Measurements from ENCODE around the gene MAGI2.
"Not testable (repeated sequence)": the region's sequence is repeated elsewhere in the genome, so short reads cannot be mapped to it uniquely, and the experiment has no call there.

The MAGI2 gene

DNA sequence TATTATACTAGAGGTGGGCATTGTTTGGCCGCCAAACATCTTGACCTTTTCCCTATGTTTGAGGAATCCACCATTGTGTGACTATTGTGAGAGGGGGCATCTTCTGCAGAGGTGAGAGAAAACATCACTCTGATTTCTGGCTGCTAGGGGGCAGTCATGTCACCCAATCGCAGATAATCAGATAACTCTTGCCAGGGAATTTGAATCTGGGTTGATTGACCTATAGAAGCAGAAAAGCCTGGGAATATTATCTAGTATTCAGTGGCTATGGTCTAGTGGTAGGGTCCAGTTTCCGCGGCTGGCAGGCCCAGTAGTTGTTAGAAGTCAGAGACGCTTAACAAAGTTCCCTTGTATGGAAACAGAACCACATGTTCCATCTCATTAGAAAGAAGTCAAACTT lies 846.4 kb downstream of the MAGI2 start:
- no peak for FAIRE-seq

DNA sequence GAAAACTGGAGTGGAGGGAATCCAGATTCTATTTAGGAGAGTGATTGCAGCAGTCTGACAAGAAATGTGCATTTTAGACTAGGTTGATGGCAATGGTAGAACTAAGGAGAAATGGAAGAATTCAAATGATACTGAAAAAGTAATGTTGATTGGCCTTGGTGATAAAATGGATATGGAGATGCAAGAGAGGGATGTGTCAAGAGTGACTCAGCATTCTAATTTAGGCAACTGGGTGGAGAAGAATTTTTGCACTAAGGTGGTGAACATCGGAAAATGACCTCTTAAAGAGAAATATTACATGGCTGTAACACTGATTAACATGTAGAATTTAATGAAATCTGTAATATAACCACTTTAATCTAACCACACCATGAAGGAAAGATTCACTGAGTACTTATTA lies 848.3 kb downstream of the MAGI2 start:
- no peak for FAIRE-seq

DNA sequence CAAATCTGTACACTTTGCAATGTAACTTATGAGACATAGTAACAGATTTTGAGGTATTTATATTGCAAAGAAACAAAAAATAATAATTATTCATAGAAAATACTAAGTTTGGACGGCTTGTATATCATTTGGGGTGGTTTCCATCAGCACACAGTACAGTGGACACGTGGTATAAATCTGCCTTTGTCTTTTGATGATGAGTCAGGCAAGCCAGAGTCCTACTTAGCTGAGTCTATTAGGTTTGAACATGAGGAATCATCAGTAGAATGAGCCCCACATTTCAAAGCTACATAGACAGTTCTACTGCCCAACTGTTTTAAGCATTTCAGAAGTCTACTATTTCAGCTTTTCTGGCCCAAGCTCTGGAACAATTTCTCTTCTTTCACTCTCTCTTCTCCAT lies 851.7 kb downstream of the MAGI2 start:
- no peak for FAIRE-seq

DNA sequence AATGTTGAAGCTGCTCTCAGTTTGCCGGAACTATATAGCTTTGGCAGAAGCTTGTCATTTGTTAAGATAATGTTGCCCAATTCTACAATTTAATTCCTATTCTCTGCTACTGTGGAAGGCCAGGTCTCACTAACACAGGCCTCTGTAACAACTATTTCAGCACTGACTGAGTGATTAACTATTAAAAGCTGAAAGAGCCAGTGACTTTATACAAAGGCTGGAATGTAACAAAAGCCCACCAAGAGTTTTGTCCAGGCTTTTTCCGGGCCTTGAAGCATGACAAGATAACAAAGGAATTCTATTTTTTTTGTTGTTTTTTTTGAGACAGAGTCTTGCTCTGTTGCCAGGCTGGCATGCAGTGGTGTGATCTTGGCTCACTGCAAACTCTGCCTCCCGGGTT lies 859.3 kb downstream of the MAGI2 start:
- no peak for FAIRE-seq

DNA sequence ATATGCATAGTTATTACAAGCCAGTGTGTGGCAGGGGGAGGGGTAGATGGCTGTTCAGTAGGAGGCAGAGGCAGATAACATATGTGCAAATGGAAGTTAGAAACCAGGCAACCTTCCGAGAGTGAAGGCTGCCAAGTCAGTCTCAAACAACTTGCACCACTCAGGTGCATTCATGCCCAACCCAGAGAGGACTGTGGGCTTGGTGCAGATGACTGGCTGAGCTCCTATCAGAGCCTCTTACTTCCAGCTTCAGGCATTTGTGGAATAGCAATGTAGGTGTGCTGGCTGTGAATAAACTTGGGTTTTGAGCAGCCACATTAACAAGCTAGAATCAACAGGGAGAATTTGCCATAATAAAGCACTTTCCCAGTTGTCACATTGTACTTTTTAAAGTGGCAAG lies 865.1 kb downstream of the MAGI2 start:
- FAIRE-seq: no peak

DNA sequence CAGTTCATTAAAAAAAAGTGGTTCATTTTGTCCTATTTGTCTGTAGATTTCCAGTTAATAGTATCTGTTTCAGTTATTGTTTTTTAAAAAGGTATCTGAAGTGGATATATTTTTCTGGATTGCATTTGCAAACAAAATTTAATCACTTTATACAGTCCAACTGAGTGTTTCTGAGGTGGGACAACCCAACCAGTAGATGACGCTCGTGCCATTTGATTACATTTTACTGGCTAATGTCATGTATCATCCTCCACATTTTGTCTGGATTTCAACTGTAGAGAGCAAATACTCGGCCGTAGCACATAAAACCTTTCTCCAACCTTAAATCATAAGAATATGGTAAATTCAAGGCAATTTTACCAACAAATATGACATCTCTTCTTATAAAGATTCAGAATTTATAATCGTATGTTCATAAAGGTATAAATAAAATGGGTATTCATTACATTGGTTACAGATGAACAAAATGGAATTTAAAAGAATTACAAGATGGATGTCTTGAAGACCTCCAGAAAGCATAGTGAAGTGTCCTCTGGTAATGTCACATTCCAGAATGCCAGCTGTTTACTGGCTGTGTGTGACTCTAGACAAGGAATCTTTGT lies 865.9 kb downstream of the MAGI2 start:
- no peak for FAIRE-seq

DNA sequence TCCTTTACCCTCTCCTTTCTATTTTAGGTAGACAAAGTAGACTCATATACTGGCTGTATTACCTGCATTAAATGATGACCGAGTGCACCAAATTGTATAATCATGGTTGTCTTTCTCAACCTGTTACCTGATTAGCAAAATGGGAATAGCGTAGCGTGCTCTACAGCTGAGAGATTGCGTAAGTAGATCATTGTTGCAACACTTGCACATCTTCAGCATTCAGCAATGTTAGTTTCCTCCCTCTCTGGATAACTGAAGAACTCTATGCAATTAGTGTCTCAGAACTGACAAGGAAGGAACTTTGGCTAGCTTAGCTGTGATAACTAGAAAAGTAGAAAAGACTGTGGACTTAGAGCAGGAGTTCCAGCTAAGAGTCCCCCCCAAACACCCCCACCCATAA lies 867.5 kb downstream of the MAGI2 start:
- FAIRE-seq: no peak

DNA sequence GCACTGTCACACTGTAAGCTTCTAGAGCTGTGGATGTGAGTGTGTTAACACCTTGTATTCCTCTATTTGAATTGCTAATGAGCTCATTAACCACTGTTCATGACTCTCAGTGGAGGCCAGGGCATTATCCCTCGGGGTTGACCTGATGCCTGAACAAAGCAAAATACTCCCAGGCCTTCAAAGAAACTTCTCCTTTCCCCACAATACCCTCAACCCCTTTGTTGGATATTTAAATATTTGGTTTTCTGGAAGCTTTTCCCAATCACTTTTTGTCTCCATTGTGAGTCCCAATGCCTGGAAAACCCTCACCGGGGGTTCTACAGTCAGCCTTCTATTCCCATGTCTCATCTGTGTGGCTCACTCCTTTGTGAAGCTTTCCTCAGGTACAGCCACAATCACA lies 874.8 kb downstream of the MAGI2 start:
- FAIRE-seq: no peak

DNA sequence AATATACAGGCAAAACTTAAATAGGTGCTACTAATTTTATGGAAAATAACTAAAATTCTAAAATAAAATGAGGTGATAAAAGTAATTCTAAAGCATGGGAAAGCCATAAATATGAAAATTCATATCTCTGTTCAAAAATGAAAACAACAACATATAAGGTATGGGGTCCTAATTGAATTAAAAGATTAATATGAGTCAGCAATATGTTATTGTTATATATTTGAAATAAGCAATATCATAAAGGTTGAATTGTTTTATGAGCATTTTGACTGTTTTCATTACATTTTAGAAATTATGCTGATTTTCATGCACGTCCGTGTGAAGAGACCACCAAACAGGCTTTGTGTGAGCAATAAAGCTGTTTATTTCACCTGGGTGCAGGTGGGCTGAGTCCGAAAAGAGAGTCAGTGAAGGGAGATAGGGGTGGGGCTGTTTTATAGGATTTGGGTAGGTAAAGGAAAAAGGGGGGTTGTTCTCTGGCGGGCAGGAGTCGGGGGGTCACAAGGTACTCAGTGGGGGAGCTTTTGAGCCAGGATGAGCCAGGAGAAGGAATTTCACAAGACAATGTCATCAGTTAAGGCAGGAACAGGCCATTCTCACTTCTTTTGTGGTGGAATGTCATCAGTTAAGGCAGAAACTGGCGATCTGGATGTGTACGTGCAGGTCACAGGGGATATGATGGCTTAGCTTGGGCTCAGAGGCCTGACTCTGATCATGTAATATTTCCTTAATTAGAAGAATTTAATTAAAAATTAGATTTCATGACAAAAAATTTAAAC lies 876.1 kb downstream of the MAGI2 start:
- FAIRE-seq: not testable (repeated sequence)

DNA sequence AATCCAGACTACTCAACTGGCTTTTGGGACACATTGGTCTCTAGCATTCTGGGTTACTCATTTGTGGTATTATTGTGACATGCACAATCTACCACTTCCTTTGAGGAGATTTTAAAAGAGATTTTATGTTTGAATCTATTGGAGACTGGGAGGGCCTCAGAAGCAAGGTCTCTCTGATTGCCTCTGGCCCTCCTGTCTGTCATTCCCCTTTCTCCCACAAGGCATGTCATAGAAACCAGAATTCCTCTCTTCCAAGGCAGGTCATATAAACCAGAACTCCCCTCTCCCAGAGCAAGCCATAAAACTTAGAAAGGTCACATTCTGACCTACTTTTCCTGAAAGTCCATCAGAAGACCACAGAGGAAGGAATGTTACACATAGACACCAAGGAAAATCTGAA lies 877.2 kb downstream of the MAGI2 start:
- no peak for FAIRE-seq

DNA sequence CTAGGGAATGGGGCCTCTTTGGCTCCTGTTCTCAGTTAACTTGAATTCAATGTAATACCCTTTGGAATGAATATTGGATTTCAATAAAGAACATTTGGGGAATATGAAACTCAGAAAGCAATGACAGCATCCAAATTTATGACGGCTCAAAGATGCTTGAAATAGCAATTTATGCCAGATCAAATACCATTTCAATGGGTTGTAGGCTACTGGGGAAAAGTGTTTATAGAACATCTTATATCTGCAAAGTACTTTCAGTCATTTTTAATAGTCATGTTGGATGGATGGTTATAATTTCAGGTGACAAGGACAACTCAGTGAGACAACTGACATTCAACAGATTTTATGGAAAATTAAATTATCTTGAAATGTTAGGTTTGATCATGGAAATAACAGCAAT lies 882.2 kb downstream of the MAGI2 start:
- no peak for FAIRE-seq

DNA sequence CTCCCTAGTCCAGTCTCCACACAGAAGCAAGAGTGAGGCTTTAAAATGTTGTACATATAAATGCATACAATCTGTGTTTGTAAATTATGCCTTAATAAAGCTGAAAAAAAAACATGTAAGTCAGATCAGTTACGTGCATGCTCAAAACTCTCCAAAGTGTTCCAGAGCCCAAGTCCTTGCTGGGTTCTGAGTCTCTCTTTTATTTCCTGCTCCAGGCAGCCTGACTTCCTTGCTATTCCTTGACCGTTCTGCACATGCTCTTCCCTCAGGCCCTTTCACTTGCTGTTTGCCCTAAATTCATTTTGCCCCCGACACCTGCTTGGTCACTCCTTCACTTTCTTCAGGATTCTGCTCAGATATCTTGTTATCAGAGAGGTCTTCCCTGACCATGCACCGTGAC lies 884.8 kb downstream of the MAGI2 start:
- no peak for FAIRE-seq

DNA sequence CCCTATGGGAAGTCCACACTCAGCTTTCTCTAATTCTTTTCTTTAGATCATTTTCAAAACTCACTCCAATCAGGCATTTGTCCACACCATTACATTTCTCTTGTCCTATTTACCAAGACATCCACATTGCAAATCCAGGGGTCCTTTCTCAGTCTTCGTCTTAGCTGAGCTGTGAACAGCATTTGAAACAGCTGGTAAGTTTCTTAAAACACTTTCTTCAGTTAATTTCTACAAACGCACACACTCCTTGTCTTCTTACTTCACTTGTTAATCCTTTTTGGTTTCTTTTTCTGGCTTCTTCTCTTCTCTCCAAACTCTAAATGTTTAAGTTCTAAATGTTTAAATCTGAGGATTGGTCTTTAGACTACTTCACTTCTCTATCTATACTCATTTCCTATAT lies 885.6 kb downstream of the MAGI2 start:
- no peak for FAIRE-seq

DNA sequence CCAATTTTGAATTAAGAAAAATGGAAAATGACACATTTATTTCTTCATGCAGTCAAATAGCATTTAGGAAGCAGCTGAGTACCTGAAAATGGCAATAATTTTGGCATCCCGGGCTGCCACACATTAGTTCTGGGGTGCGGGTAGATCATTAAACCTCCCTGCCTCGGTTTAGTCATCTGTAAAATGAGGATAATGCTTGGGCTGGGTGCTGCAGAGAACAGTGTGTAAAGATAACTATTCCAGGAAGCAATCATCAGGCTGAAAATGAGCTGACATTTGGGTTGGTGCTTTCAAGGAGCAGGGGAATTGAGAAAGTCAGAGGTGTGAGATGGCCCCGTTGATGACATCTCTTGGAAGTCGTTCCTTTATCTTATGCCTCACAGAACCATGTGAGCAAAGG lies 887.7 kb downstream of the MAGI2 start:
- no peak for FAIRE-seq

DNA sequence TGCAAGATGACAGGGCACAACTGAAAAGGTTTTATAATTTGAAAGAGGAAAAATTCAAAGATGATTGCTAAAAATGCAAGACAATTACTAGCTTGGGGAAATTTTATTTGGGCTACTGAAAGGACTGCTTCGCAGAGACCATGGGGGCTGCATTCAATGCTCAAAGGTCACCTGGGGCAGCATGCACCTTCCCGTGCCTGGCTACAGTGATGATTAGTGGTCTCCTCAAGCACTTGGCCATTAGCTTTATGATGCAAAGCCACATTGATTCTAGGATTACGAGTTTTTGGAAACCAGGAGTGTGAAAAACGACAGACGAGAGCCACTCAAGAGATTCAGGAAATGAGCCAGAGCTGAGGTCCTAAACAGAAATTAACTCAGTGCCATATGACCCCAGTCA lies 890.3 kb downstream of the MAGI2 start:
- no peak for FAIRE-seq

DNA sequence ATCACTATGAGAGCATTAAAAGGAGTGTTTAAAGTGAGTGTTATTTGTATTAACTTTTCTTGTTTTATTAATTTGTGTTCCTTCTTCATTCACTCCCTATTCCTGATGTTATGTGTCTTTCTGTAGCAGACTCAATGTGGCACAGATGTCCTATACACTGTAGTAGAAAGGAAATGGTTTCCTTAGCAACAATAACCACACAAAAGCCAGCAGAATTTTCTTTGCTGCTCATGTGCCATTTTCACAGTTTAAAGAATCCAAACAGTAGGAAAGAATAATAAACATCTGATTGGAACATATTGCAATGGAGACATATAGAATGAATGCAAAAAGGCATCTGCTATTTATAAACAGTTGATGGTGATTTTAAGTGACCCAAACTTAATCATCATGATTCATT lies 891.3 kb downstream of the MAGI2 start:
- no peak for FAIRE-seq

DNA sequence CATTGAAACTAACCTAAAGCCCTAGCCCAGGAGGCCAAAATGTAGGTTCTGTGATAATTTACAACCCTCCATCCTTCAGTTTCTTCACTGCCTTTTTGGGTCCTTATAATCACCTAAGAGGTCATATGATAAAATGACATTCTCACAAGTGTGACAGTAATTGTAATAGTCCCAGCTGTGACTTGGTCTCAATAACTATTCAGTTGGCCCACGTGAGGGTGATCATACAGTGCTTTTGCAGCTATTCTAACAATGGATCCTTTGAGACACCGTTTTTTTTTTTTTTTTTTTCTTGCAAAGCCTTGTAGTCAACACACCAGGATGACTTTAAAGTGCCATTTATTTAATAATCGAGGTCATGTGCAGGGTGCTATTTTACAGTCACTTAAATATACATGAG lies 894.9 kb downstream of the MAGI2 start:
- no peak for FAIRE-seq

DNA sequence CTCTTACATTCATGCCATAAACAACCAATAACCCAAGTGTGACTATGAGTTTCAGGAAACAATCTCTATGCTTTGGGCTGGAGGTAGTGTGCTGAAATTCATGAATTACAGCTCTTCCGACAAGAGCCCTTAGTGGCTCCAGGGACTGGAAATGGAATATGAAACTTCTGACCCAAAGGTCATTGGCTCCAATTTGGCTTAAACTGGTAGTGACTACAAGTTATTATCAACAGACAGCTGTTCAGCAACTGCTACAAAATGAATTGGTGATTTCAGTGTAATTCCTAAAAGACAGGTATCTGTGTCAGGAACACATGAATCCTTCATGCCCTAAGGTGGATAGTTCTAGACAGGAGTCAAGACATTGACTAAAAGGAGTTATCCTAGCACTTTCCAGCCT lies 909.5 kb downstream of the MAGI2 start:
- FAIRE-seq: no peak

DNA sequence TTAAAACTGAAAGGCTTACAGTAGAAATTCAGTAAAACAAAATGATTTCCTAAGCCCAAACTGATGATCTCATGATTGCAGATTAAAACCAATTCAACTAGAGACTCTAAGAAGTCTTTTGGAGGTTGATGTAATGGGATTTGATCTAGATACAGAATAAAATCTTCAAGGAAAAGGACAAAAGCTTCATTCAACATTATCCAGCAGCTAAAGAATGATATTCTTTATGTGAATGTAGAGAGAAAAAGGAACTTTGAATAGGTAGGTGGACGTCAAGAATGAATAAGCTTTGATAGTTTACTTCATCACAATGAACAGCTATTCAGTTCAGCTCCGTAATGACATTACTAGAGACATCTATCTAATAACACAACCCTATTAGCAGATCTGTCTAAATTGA lies 910.5 kb downstream of the MAGI2 start:
- FAIRE-seq: no peak

DNA sequence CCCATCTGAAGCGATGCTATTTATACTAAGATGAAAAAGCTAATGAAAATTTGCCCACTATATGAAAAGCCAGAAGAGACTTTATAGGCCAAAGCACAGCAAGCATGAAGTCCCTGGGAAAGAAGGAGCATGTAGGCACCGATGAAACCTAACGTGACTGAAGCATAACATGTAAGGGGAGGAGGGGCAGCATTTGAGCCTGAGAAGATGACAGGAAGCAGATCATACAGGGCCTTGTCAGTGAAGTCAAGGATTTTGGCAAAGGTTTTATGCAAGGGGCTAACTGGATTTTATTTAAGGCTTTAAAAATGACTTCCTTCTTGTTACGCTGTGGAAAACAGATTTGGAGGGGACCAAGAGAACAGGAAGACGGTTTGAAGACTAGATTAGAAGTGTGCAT lies 910.9 kb downstream of the MAGI2 start:
- FAIRE-seq: no peak

DNA sequence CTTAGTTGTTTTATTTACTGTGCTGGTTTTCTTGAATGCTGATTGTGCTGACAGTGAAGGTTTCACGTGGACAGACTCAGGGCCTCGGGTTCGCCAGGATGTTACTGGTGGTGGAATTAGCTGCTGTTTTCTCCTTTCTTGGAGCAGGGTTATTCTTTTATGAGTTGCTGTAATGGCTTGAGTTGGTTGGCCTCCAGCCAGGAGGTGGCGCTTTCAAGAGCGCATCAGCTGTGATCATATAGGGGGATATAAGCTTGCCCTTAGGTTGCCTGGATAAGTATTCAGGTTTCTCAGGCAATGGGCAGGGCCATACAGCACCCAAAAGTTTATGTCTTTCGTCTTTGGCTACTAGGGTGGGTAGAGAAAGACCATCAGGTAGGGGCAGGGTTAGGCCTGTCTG lies 913.6 kb downstream of the MAGI2 start:
- FAIRE-seq: no peak

DNA sequence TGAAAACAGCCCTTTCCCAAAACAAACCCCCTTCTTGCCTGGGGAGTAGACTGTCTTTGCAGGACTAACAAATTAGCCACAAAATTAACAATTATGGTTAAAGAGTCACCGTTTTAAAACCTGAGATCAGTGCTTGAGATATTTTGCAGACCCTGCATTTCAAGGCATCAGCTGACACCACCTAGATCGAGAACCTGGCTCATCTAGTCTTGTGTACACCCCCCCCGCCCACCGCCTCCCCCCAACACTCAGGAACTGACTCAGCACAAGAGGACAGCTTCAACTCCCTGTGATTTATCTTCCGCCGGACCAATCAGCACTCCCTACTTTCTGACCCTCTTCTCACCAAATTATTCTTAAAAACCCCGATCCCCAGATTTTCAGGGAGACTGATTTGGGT lies 917.8 kb downstream of the MAGI2 start:
- no peak for FAIRE-seq

DNA sequence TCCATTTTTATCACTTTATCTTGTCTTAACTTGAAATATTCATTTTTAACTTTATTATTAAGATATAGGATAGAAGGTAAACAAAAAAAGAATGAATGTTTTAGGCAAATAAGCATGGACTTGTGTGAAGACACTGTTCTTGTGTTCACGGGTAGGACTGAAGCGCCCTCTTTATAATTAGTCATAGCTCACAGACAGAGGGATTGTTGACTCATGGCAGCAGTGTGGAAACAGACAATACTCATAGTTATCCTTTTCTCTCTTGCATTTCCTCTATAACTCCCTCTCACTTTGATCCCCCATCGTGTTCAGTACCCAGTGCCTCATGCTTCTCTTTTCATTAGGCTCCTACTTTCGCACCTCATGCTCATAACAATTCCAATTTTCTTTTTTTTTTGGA lies 923.1 kb downstream of the MAGI2 start:
- FAIRE-seq: no peak

DNA sequence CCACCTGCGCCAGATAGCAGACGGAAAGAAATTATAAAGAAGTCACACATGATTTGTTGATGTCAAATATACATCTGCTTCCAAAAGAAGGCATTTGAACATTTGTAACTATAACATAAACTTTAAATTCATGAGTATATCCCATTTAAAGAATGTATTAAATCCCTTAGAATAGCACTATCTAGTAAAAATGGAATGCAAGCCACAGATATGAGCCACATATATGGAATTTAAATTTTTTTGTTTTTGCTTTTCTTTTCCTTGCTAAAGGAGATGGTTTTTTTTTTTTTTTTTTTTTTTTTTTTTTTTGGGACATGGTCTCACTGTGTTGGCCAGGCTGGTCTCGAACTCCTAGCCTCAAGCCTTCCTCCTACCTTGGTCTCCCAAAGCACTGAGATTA lies 924.1 kb downstream of the MAGI2 start:
- no peak for FAIRE-seq

DNA sequence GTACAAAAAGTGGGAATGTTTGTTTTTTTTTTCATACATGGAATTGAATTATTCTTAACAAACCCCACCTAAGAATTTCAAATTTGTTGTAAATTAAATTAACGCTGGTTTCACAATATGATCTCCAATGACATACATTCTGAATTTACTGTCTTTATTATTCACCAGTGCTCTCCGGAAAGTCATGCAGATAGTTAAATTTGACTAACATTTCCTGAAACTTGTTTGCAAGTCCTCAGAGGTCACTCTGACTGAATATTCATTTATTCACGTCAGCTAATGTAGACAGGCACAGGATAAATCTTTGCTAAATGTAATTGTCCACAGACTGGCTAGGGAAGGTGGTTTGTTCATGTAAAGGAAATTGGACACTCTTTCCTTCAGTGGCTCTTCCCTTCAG lies 924.5 kb downstream of the MAGI2 start:
- FAIRE-seq: no peak
